Measurements from ENCODE around the gene VEZT.
"Not testable (repeated sequence)": the region's sequence is repeated elsewhere in the genome, so short reads cannot be mapped to it uniquely, and the experiment has no call there.

The VEZT gene

GRCh38 chr12:95227818-95228356 is 10.3 kb downstream of the VEZT start:
- DNase-seq: no peak

- DNase-seq: no peak
These were observed 11.0 kb downstream of the VEZT start for GRCh38 chr12:95228617-95229016.

- no peak for DNase-seq
These were observed 12.0 kb downstream of the VEZT start for GRCh38 chr12:95229636-95230035.

- DNase-seq: no peak
These were observed 12.7 kb downstream of the VEZT start for GRCh38 chr12:95230313-95230712.

- no peak for DNase-seq
These were observed 13.6 kb downstream of the VEZT start for GRCh38 chr12:95231190-95231589.

GRCh38 chr12:95234187-95234586 is 16.6 kb downstream of the VEZT start:
- DNase-seq: not testable (repeated sequence)

GRCh38 chr12:95235621-95236020 is 18.0 kb downstream of the VEZT start:
- not testable (repeated sequence) for DNase-seq

- no peak for DNase-seq
These were observed 19.7 kb downstream of the VEZT start for GRCh38 chr12:95237315-95237714.

GRCh38 chr12:95238150-95238549 is 20.5 kb downstream of the VEZT start:
- no peak for DNase-seq

GRCh38 chr12:95239216-95239615 is 21.6 kb downstream of the VEZT start:
- DNase-seq: no peak

- not testable (repeated sequence) for DNase-seq
These were observed 22.2 kb downstream of the VEZT start for GRCh38 chr12:95239835-95240234.

GRCh38 chr12:95240556-95240955 is 22.9 kb downstream of the VEZT start:
- no peak for DNase-seq

GRCh38 chr12:95241138-95241537 is 23.5 kb downstream of the VEZT start:
- DNase-seq: not testable (repeated sequence)

GRCh38 chr12:95241761-95242506 is 24.3 kb downstream of the VEZT start:
- DNase-seq: no peak

- DNase-seq: no peak
These were observed 26.0 kb downstream of the VEZT start for GRCh38 chr12:95243497-95244183.

- DNase-seq: no peak
These were observed 26.7 kb downstream of the VEZT start for GRCh38 chr12:95244350-95244749.

GRCh38 chr12:95248095-95248494 is 30.5 kb downstream of the VEZT start:
- no peak for DNase-seq

GRCh38 chr12:95248604-95249360 is 31.2 kb downstream of the VEZT start:
- no peak for DNase-seq

GRCh38 chr12:95253386-95253785 is 35.8 kb downstream of the VEZT start:
- DNase-seq: no peak

- DNase-seq: no peak
These were observed 39.9 kb downstream of the VEZT start for GRCh38 chr12:95257541-95257940.

- DNase-seq: no peak
These were observed 40.5 kb downstream of the VEZT start for GRCh38 chr12:95258151-95258550.

GRCh38 chr12:95258803-95259202 is 41.2 kb downstream of the VEZT start:
- no peak for DNase-seq

- no peak for DNase-seq
These were observed 41.8 kb downstream of the VEZT start for GRCh38 chr12:95259368-95259767.

Data from NCI-H187 (cell line).